Activated CD8-positive, alpha-beta memory T cell treated with anti-CD3 and anti-CD28 coated beads, Interleukin-2, amount 50 U/mL, for 48 hours (primary cell): ENCODE results near the gene DNAJB5.
"Not testable (repeated sequence)": the region's sequence is repeated elsewhere in the genome, so short reads cannot be mapped to it uniquely, and the experiment has no call there.

ENCODE experiments used
- DNase-seq: peaks from one replicate; pipeline ENCODE4 v3.0.0-alpha.2; 2020

DNAJB5 gene

DNA sequence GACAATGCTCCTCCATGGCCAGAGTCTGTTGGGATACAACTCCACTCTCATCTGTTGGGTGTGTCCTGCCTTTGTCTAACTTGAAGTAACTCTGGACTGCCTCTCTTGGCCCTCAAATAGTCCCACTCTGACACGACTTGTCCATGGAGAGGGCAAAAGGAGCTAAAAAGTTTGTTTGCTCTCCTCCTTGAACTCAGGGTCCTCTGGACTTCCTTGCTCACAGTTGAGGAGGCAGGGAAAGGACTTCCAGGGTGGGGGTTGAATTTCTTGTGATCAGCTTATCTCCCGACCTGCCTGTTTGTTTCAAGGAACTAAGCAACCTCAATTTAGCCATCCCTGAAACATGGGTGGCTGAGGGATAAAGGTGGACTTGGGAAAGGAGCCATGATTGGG, 11.7 kb downstream of the DNAJB5 start:
- DNase-seq, result no peak

DNA sequence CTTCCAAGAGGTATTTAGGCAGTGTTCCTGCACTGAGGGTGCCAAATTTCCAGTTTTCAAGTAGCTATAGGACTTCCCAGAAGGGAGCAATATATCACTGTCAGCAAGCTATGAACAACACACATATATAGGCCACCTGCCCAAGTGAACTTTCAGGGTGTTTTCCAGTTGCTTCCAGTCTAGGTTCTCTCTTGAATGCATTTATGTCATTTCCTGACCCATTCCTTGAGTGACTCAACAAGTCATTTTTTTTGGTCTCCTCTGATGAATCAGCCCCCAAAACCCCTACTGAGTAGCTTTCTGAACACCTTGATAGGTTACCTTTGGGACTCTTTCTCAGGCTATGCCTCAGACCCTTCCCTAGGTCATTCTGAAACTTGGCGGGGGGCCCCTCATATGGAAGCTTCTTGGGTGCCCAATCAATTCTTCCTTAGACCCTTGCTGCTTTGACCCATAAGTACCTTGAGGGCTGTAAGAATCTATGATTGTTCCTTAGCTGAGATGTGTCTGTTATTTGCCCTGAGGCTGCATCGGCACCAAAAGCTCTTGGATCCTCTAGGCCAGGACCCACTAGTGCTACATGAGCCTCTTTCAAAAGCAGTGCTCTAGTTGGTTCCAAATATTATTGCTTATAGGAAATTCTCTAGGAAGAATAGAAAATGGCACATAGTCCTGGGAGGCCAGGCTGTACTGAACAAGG, 12.4 kb downstream of the DNAJB5 start:
- no peak for DNase-seq

DNA sequence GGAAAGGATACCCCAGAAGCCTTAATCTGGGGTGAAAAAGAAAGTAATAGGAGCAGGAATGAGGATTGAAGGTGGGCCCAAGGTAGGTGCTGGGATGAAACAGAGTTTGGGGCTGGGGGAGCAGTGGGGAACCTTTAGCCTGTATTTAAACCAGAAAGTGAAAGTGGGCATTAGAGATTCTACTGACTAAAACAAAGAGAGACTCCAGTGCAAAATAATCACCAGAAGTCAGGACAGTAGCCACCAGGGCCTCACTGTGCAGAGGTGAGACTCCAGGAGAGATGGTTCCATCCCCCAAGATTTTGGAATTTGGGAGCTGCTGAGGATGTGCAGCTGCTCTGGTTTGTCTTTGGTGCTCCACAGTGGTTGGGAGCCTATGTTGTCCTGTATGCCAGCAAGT, 13.1 kb downstream of the DNAJB5 start:
- no peak for DNase-seq

DNA sequence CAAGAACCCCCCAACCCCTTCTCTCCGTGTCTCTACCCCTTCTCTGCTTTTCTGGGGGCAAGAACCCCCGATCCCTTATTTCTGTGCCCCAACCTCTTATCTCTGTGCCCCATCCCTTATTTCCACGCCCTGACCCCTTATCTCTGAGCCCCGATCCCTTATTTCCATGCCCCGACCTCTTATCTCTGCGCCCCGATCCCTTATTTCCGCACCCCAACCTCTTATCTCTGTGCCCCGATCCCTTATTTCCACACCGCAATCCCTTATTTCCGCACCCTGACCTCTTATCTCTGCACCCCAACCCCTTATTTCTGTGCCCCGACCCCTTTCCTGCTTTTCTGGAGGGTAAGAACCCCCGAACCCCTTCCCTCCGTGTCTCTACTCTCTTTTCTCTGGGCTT, 14.8 kb downstream of the DNAJB5 start:
- DNase-seq, result not testable (repeated sequence)

DNA sequence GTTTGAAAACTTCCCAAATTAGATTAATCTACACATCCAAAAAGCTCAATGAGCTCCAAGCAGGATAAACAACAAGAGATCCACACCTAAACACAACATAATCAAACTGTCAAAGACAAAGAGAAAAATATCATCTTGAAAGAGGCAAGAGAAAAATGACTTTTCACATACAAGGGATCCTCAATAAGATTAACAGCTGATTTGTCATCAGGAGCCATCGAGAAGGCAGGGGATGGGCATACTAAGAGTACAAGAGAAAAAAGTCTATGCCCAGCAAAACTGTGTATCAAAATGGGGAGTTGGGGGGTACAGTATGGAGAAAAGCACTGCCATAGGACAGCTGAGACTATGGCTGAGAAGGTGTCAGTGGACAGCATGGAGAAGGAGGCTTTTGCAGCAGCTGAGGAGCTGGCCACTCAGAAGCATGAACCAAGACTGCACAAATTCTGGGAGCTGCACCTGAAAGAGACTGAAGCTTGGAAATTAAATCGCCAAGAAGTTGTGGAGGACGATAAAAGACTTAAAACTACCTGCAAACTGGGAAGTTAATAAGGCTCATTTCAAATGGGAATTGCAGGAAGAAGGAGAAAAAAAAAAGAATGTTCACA, 20.9 kb downstream of the DNAJB5 start:
- no peak for DNase-seq

DNA sequence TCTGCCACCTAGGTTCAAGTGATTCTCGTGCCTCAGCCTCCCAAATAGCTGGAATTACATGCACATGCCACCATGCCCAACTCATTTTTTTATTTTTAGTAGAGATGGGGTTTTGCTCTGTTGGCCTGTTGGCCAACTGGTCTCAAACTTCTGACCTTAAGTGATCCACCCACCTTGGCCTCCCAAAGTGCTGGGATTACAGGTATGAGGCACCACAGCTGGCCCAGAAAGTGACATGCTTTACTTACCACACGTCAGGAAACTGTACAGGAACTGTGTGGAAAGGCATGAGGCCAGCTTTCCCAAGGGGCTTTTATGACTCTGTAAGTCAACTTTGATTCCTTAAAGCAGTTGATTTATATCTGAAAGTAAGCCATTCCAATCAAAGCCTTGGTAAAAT, 25.0 kb downstream of the DNAJB5 start:
- DNase-seq, result no peak

DNA sequence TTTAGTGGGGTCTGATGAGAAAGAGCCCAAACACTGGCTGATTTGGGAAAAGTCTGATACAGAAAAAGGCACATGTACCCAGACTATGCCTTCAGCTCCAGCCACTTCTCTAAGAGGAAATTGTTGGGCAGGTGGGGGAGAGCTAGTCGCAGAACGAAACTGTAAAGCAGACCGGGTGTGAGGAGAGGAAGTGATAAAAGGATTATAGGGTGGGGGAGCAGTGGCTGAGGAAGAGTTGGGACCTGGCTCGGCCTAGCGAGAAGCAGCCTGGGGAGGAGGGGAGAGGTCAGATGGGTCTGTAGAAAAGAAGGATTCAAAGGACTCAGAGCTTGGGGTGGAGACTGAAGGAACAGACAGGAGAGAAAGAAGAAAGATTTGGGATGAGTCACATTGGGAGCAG, 33.9 kb downstream of the DNAJB5 start:
- DNase-seq, result not testable (repeated sequence)

DNA sequence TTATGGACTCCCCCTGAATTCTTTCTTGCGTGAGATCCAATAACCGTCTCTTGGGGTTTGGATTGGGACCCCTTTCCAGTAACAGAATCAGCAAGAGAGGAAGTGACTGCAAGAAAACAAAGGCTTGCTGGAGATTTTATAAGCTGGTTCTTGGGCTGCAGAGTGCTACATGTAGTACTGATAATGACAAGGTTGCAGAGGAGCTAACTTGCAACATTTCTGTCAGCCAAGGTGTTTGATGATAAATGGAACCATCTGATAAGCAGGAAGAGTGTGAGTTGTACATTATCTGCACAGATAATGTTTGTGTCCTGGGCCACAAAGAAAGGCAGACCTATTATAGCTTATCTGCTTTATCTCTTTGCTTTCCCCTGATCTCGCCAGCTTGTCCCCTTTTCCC, 37.1 kb downstream of the DNAJB5 start:
- DNase-seq, result no peak

DNA sequence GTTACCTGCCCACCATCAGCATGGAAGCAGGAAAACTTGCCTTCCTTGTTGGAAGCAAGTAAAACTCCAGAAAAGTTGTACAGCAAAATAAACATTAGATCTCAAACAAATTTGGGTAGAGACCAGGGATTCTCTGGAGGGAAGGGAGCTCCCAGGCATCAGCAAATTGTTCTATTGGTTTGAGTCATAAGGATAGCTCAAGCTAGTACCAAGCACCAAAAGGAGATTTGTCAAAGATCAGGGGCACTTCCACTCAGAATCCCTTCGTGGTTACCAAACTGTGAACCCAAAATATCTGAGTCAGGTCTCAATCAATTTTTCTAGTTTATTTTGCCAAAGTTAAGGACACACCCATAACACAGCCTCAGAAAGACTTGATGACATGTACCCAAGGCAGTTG, 37.8 kb downstream of the DNAJB5 start:
- no peak for DNase-seq

DNA sequence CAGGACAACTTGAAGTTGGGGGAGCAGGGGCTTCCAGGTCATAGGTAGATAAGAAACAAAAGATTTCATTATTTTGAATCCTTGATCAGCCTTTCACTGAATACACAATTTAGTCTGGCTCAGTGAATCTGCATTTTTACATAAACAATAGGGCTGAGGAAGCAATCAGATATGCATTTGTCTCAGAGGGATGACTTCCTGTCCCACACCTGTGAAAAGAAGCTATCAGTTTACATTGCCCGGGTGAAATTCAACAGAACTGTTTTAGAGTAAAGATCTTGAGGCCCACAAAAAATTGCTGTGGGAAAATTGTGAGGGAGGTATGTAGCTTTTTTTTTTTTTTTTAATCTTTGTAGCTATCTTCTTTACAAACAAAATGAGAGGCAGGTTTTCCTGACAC, 38.3 kb downstream of the DNAJB5 start:
- DNase-seq, result no peak

DNA sequence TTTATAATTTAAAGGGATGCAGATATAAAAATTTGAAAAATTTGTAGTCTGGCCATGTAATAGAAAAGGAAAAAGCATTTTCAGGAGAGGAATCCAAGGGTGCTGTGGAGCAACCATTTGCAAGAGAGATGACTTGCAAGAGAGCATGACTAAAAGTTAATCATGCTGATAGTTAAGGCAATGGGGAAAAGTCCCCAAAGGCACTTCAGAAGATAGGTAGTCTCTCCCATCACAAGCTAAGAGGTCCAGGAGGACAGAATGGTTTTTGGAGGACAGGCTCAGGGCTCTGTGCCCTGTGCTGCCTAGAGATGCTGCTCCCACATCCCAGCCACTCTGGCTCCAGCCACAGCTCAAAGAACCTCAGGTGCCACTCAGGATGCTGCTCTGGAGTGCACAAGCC, 38.8 kb downstream of the DNAJB5 start:
- DNase-seq, result no peak

DNA sequence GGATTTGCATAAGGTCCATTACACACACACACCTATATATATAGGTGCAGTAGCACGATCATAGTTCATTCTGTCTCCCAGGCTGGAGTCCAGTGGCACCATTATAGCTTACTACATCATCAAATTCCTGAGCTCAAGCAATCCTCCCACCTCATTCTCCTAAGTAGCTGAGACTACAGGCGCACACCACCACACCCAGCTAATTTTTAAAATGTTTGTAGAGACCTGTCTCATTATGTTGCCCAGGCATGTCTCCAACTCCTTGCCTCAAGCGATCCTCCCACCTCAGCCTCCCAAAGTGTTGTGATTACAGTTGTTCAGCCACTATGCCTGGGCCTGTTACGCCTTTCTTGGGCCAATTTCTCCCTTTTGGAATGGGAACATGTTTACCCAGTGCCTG, 39.7 kb downstream of the DNAJB5 start:
- no peak for DNase-seq

DNA sequence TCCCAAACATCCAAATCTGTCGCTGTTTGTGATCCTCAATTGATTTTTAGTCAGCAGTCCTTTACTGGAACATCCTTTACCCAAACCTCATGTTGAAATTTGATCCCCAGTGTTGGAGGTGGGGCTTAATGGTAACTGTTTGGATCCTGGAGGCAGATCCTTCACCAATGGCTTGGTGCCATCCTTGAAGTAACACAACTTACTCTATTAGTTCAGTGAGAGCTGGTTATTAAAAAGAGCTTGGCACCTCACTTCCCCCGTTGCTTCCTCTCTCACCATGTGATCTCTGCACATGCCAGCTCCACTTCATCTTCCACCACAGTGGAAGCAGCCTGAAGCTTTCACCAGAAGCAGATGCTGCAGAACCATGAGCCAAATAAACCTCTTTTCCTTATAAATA, 40.3 kb downstream of the DNAJB5 start:
- no peak for DNase-seq

DNA sequence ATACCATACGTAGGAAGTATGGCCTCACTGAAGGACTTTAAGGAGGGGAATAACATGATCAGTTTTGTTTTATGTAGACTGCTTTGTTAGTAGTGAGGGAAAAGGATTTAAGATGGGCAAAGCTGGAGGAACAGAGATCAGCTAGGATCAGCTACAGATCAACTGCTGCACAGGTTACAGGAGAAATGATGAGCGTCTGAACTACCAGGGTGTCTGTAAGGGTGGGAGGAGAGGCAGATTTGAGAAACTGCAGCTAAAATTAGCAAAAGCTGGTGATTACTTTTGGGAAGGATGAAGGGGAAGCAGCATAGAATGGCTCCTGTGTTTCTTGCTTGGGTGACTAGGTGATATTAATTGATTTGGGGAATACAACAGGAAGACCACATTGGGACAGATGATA, 43.6 kb downstream of the DNAJB5 start:
- DNase-seq, result no peak

DNA sequence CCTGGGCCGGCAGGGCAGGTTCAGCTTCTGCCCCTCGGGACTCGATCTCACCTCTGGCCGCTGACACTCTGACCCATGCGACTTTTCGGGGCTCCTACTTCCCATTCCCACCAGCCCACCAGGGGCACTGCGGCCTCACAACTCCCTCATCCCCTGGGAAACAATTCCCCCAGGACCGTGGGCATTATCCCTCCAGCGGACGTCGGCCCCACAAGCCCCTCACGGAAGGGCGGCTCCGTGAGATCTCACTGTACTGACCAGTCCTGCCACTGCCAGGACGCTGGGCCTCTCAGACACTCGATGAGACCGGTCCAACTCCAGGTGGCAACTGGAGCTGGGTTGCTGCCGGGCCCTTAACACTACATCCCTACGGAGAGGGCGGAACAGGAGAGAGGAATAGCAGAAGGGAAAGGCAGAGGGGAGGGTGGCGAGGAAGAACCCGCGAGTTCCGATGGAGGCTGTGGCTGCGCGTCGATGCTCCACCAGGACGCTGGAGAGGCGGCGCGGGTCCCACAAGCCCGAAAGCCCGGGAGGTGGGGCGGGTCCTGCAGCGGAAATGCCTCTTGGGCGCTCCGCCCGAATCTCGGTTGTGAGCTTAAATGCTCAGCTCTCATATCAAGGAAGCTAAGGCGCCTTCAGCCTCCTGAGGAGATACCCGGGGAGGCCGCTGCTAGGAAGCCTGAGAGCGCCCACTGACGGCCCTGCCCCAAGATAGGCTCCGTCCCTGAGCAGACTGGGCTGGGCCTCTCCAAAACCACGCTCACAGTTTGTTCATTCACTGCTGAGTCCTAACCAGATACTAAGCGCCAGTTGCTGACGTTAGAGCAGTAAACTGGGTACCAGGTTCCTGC, 46.5 kb downstream of the DNAJB5 start:
- DNase-seq, result peak; percentile 65

DNA sequence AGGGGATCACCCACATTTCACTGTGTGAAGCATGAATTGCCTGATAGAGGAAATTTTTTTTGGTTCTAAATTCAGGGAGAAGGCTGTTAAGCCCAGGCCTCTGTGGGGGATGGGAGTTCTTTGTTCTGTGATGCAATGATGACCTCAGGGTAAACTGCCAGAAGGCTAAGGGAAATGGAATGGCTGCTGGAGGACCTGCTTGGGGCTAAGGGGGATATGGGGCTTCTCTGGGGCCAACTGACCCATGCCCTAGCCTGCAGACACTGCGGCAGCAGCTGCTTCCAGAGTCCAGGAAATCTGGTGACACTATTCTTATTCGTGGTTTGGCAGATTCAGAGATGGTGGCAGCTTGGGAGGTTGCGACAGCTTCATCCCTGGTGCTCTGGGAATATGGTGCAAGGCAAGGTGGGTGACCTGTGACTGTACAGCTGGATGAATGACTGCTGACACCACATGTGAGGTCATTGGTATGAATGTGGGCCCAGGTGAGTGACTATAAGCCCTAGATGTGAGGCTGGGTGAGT, 52.6 kb downstream of the DNAJB5 start:
- DNase-seq, result no peak

DNA sequence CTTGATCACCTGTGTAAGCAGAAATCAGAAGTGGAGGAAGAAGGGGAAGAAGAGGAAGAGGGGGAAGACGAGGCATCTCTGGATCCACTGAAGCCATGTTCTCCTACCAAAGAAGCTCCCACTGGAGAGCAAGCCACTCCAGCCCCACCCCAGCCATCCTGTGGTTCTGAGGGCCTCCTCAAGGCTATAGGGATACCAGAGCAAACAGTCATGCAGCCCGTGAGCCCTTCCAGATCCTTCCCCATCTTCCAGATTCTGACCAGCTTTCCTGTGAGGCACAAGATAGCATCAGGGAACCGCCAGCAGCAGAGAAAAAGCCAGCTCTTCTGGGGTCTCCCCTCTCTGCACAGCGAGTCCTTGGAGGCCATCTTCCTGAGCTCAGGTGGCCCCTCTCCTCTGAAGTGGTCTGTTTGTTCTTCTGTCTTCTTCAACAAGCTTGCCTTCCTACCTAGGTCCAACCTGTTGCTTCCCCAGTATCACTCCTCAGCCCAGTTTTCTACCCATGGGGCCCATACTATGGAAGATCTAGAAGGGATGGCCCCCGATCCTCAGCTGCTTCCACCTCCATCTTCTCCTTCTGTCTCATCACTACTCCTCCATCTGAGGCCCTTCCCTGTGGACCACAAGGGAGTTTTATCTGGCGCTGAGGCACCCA, 53.5 kb downstream of the DNAJB5 start:
- no peak for DNase-seq

DNA sequence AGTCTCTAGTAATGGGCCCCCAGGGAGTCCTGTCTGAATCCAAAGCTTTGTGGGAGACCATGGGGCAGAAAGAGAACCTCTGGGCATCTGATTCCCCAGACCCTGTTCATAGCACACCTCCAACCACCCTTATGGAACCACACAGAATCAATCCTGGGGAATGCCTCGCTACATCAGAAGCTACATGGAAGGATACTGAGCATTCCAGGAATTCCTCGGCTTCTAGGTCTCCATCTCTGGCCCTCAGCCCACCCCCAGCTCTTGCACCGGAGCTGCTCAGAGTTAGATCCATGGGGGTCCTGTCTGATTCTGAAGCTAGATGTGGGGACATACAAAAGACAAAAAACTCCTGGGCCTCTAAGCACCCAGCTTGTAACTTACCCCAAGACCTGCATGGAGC, 54.5 kb downstream of the DNAJB5 start:
- DNase-seq, result no peak
